DMS79 treated with DMSO at 0.1 percent for 48 hours (cell line): ENCODE results near the gene CD8B2.
"Not testable (repeated sequence)": the region's sequence is repeated elsewhere in the genome, so short reads cannot be mapped to it uniquely, and the experiment has no call there.

ENCODE experiments used
- DNase-seq: peaks from one replicate; lab custom pipeline; 2025; lab: John Stamatoyannopoulos, UW

Gene CD8B2

DNA sequence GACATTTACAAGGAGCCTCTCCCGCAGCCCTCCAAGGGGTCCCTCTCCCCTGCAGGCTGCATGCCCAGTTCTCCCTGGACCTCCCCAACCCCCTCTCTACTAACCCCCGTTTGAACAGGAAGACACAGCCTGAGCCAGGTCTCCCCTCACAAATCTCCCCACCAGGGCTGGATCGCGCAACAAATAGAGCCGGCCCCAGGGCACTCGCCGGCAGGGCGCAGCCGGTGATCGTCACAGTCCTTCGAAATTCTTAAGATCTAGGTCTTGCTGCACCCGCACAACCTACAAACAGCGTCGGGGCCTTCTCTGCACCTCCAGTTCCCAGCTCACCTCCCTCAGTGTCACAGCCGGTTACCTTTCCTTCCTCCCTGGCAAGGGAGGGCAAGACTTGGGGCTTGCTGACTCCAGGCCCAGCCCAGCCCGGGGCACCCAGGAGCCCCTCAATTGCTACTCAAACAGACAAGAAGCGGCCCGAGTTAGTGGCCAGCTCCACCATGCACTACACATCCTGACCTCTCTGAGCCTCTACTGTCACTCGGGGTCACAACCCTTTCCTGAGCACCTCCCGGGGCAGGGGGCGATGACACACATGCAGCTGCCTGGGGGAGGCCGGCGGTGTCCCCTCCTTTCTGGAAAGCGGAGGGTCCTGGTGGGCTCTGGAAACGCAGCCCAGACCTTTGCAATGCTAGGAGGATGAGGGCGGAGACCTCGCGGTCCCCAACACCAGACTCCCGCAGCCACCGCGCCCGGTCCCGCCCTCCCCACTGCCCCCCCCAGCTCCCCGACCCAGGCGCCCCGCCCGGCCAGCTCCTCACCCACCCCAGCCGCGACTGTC, at the start of gene CD8B2:
Gene CD8B2, plus strand, starts transcription at position 814 of the 835 bp plus-strand sequence. CDS start 63 bp downstream, outside the sequence.
- not testable (repeated sequence) for DNase-seq

DNA sequence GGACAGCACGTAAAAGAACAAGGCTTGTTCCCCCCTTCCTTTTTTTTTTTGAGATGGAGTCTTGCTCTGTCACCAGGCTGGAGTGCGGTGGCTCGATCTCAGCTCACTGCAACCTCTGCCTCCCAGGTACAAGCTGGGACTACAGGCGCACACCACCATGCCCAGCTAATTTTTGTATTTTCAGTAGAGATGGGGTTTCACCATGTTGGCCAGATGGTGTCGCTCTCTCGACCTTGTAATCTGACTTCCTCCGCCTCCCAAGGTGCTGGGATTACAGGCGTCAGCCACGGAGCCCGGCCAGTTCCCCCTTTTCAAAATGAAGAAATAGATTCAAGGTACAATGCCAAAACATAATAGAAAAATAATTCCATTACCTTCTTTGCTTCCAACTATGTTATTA, 25.3 kb upstream of the CD8B2 start:
- not testable (repeated sequence) for DNase-seq

DNA sequence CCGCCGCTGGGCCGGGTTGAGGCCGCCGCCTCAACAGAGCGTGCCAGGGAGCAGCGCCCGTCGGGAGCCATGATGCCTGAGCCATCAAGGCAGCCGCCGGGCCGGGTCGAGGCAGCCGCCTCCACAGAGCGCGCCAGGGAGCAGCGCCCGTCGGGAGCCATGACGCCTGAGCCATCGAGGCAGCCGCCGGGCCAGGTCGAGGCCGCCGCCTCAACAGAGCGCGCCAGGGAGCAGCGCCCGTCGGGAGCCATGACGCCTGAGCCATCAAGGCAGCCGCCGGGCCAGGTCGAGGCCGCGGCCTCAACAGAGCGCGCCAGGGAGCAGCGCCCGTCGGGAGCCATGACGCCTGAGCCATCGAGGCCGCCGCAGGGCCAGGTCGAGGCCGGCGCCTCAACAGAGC, 19.6 kb upstream of the CD8B2 start:
- not testable (repeated sequence) for DNase-seq

DNA sequence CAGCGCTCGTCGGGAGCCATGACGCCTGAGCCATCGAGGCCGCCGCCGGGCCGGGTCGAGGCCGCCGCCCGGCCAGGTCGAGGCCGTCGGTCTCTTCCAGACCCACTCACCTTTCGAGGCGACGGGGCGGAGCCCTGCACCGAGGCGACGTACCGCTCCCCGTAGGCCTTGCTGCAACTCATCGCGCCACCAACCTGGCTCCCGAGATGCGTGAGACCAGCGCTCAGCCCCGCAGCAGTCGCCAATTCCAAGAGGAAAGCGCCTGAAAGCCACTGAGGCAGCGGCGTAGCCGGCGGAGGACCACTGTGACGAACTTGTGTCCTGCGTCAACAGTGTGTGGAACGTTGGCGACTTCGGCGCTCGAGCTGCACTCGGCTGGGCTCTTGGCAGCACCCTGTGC, 19.1 kb upstream of the CD8B2 start, which contains the start of gene RGPD3:
Gene RGPD3, minus strand, starts transcription at position 307 of the 400 bp plus-strand sequence. Its CDS starts 125 bp downstream, at position 182.
- DNase-seq: not testable (repeated sequence)

DNA sequence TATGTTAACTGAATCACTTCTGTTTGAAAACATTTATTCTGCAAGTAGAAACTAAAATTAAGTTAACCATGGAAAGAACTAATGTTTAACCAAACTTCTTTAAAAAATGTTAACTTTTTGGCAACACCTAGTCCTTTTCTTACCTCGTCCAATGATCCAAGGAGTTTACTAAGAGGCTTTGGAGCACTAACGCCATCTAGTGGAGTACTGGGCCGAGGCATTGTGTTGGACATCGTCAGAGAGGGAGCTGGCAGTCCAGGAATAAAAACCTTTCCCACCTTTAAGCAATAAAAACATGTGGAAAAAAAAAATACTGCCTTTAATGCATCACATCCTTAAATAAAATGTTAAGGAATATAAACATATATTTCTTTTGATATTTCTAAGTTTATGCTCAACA, 16.5 kb upstream of the CD8B2 start:
- not testable (repeated sequence) for DNase-seq

DNA sequence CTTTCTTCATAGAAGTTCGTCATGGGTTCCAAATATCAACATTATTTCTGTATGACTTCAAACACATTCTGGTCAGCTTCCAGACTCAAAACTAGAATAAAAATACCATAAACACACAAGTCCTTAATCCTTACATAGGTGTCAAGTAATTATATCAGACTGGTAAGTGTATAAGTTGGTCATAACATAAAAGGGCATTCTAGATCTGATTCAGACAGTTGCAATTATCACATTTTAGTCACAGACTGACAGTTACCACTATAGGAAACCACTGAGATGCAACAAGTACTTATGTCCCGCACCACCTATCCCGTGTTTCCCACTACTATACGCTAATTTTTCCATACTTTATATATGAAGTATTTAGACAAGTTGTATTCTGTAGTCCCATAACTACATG, 9.5 kb upstream of the CD8B2 start:
- DNase-seq: not testable (repeated sequence)

DNA sequence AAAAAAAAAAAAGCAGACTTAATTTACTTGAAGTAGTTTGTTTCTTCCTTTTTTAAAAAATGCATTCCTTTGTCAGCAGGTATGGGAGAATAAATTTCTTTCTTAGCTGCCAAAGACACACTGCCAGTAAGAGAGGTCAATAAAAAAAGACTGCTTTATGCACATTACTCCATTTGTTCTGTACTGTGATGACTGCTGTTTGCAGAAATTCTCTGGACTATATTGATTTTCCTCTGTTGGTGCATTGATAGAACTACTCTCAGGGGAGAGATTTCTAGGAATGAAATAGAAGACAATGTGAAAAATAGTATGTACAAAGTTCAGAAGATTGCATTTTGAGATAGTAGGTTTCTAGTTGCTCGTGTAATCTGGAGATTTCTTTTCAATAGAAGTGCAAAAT, 7.6 kb upstream of the CD8B2 start:
- DNase-seq: not testable (repeated sequence)

DNA sequence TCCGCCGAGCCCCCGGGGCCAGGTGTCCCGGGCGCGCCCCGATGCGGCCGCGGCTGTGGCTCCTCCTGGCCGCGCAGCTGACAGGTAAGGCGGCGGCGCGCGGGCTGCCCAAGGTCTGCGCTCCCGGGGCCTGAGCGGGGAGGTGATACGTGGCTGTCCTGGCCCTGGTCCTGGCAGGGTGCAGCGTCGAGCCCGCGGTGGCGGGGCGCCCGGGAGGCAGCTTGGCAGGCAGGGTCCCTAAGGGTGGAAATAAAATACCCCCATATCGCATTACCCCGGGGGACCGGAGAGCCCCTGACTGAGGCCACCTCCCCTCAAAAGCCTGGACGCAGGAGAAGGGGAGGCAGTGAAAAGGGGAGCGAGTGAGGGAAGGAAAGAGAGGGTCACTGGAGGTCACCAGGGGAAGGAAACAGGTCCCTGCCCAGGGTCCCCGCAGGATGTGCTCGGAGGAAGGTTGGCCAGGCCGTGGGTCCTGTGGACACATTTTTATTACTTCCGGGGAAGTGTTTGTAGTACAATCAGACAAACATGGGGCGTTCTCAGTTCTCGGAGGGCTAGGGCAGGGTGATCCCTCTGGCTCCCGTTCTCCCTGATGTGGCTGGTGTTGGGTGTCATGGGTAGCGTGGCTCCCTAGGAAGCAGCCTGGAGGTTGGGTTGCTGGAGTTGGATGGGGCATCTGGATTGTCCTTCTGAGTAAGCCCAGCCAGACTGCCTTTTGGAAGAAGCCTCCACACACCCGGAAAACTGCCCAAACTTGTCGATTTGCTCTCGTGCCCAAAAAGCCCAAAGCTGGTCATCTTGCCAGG, 425 bp downstream of the CD8B2 start:
- DNase-seq: not testable (repeated sequence)

DNA sequence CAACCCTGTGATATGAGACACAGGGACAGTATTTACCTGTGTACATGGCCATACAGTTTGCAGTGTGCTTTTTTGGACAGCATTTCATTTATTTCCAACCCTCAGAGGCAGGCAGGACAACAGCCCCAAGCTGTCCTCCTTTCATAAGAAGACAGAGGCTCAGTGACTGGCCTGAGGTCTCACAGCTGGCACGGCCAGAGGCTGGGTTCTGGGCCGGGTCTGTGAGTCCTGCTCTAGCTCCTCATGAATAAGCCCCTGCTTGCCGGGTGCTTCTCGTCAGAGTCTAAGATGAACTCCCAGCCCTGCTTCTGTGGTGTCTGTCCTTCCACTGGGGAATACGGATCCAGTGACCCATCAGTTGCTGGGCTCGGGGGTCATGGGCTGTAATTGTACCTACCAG, 2.5 kb downstream of the CD8B2 start:
- not testable (repeated sequence) for DNase-seq

DNA sequence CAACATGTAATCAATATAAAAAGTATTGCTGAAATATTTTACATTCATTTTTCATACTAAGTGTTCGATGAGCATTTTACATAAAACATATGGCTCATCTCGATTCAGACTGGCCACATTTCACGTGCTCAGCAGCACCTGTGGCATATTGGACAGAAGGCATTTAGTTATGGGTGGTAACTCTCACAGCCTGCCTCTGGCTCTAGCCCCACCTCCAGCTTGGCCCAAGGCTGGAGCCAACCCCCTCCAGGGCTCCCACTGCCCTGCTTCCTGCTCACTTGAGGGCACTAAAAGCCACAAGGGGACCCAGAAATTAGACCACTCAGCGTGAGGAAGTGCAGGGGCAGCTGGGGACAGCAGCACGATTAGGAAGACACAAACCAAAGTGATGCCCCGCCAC, 5.2 kb downstream of the CD8B2 start:
- DNase-seq: not testable (repeated sequence)

DNA sequence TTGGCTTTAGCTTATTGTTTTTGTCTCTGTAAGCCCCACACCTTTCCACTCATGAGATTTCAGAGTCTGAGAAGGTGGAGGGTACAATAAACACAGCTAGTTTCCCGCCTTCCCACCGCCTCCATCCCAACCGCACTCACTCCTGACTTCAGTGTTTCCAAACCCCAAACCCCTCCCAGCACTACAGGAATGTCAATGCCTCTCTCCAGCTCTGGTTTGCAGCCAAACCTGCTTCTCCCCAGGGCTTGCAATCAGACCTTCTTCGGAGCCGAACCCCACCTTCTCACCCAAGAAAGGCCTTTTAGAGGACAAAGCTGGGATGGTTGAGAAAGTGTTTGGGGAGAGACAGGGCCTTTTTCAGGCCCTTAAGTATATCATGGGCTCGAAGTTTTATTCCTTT, 5.7 kb downstream of the CD8B2 start:
- DNase-seq: not testable (repeated sequence)

DNA sequence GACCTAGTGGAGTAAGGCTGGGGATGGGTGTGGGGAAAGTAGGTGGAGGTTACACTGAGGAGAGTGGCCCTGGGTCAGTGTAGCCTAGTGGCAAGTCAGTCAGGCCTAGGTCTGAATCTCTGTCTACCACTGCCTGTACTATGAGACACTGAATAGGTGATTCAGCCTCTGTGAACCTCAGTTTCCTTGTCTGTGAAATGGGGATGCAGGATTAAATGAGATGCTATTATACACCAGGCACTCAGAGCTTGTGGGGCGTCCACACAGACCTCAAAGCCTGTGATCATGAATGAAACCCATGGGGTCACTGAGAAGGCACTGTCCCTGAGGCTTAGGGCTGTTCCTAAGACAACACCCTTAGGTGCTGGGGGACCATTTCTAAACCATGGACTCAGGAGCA, 11.4 kb downstream of the CD8B2 start:
- not testable (repeated sequence) for DNase-seq

DNA sequence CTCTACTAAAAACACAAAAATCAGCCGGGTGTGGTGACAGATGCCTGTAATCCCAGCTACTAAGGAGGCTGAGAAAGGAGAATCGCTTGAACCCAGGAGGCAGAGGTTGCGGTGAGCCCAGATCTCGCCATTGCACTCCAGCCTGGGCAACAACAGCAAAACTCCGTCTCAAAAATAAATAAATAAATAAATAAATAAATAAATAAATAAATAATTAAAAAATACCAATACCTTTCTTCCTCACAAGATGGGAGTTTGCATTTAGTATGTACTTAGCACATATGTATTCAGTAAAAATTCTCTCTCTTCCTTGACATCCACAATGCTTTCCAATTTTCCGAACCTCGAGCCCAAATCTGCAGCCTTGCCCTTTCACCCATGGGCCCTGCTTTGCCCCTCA, 13.2 kb downstream of the CD8B2 start:
- DNase-seq: not testable (repeated sequence)

DNA sequence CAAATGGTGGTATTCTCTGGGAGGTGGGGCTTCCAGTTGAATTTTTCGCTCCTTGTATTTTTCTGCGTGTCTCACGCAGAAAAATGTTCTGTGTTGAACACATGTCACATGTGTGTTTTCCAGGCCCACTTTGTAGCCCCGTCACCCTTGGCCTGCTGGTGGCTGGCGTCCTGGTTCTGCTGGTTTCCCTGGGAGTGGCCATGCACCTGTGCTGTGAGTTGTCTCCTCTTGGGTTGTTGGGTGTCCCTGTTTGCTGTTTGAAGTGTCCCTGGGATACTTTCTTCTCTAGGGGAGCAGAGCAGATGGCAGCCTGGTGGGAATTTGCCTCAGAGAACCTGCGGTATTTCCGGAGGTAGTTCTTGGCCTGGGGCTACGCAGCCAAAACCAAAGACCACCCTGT, 15.2 kb downstream of the CD8B2 start:
- DNase-seq: not testable (repeated sequence)

DNA sequence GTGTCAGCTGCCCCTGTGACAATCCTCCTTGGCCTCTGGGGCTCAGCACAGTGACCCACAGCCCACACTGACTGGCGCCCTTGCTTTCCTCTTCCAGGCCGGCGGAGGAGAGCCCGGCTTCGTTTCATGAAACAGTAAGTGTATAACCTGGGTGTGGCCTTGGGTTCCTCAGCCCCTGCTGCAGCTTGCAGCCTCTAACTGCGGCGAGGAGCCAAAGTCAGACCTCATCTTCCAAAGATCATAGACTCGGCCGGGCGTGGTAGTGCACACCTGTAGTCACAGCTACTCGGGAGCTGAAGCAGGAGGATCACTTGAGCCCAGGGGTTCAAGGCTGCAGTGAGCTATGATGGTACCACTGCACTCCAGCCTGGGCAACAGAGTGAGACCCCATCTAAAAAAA, 17.0 kb downstream of the CD8B2 start:
- not testable (repeated sequence) for DNase-seq

DNA sequence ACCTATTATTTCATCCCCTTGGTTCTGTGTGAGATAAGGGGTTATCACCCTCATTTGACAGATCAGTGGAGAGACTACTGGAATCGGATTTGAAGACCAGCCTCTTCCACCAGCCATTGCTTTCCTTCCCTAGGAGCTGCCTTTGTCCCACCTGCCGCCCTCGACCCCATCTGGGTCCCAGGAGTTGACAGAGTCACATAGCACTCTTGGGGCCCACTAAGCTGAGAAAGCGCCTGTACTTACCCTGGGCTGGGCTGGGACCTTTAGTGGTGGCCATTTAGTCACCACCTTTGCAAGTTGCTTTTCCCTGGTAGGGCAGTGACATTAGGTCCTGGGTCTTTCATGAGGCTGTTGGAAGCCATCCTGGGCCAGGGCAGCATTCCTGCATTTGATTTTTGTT, 17.6 kb downstream of the CD8B2 start:
- not testable (repeated sequence) for DNase-seq

DNA sequence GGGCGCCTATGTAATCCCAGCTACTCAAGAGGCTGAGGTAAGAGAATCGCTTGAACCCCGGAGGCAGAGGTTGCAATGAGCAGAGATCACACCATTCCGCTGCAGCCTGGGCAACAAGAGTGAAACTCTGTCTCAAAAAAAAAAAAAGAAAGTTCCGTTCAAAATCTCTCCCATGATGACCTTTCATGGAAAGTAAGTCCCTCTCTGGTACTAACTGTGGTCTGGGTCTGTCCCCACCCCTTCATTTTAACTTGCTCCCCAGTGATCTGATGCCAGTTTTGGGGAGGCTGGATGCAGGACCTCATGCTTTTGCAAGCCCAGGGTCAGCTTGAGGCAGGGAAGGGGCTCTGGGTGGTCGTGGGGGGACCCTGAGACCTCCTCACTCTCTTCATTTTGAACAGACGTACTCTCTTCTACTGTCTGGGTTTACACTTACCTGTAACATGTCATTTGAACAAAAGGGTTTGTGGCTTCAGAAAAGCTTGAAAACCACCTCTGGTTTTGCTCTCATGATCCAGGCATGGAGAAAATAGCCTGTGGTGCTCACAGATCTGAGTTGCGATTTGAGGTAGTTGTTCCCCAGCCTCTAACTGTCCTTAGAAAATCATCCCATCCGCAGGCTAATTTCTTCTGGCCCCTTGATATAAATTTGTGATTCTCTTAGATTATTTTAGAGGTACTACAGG, 19.0 kb downstream of the CD8B2 start:
- DNase-seq: not testable (repeated sequence)

DNA sequence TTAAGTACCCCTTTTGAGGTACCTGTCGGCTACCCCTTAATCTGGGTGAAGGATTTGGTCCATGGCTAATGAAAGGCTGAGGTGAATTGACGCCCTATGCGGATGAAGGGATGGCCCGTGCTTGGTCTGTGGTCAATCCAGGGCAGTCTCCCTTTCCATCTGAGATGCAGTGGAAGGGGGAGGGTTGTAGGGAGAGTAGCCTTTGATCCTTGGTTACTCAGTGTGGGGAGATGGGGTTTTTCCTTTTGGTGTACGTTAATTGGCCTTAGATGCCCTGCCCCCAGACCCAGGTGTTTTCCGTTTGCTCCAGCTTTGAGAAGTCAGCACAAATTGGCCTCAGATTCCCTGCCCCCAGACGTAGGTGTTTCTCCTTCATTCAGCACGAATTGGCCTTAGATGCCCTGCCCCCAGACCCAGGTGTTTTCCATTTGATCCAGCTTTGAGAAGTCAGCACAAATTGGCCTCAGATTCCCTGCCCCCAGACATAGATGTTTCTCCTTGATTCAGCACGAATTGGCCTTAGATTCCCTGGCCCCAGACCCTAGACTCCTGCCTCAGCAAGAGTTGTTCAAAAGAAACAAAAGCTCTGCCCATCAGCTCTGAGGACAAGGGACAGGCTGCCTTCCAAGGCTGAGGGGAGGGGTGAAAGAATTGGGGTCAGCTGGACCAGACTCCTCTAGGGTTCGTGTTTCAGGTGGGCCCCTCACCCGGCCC, 21.7 kb downstream of the CD8B2 start:
- DNase-seq: not testable (repeated sequence)

DNA sequence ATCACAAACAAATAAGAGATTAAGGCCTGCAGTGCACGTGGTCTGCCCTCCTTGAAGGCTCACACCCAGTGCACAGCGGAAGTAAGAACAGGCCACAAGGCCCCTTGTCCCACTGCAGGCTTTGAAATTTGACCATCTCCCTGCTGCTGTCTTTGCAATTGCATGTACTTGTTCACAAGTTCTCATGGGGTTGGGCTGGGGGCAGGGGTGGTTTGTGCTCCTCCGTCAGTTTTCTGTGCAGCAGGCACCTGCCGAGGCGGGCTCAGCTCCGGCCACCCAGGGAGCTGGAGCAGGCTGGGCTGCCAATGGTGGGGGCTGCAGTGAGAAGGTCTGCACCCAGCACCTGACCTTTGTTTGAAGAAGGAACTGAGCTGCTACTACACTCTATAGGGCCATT, 22.2 kb downstream of the CD8B2 start:
- not testable (repeated sequence) for DNase-seq

DNA sequence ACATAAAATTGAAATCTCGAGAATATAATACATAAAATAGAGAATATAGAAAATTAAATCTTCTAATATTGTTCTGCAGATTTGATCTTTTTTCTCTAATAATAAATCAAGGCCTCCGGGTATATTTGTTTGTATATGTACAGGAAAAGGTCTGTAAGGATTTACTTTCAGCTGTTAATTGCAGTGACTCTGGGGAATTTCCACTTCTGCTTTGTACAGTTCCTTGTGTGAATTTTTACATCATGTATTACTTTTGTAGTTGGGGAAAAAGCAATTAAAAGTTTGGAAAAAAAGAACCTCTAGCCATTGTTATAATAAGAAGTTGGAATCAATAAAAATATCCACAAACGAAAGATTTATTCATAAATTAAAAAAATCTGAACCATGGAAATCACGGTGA, 23.6 kb downstream of the CD8B2 start:
- not testable (repeated sequence) for DNase-seq

DNA sequence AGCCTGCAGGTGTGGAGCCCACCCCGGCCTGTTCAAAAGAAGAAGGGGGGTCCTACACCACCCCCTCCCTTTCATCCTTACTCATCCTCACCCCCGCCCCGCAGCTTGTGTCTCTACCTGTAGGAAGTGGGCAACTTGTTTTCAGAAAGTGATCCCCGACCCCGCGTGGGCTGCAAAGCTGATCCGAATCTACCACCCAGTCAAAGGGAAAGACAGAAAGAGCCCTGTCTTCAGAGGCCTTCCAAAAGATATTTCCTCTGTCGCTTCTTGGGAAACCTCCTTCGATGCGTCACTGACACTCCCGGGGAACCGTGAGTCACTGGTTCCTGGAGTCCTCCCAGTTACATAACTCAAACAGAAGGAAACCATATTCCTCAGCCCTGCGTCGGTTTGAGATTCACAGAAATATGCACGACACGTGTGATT, 24.3 kb downstream of the CD8B2 start:
- DNase-seq: not testable (repeated sequence)
